ENCODE results near the gene CNNM1. TPM values are rescaled to one million over a fixed set of nuclear protein-coding genes. Genes with fewer than 3 reads are reported as not detected.
A peak's percentile ranks its signal among the peaks of the same experiment; 100 is the strongest.

CNNM1 gene
- total and polyA plus RNA-seq, 8 donors, result under 0.01 to 0.87 (median 0.31) TPM; not detected in 1

DNA sequence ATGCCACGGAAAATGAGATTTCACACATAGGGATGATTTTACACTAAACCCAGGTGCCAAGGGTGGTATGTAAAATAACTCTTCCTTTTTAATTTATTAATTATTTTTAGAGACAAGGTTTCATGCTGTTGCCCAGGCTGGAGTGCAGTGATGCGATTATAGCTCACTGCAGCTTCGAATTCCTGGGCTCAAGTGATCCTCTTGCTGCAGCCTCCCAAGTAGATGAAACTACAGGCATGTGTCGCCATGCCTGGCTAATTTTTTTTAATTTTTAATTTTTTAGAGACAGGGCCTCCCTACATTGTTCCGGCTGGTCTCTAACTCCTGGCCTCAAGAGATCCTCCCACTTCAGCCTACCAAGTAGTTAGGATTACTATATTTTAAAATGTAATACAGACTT is 2.3 kb upstream of the CNNM1 start:
- TF ChIP-seq POLR2AphosphoS5 (IDR thresholded peaks at IDR 0.05) (no peak), EP300 (IDR thresholded peaks at IDR 0.05) (no peak), POLR2A (IDR thresholded peaks at IDR 0.05) (no peak)
- TF ChIP-seq, protein P1, sequence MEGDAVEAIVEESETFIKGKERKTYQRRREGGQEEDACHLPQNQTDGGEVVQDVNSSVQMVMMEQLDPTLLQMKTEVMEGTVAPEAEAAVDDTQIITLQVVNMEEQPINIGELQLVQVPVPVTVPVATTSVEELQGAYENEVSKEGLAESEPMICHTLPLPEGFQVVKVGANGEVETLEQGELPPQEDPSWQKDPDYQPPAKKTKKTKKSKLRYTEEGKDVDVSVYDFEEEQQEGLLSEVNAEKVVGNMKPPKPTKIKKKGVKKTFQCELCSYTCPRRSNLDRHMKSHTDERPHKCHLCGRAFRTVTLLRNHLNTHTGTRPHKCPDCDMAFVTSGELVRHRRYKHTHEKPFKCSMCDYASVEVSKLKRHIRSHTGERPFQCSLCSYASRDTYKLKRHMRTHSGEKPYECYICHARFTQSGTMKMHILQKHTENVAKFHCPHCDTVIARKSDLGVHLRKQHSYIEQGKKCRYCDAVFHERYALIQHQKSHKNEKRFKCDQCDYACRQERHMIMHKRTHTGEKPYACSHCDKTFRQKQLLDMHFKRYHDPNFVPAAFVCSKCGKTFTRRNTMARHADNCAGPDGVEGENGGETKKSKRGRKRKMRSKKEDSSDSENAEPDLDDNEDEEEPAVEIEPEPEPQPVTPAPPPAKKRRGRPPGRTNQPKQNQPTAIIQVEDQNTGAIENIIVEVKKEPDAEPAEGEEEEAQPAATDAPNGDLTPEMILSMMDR (IDR thresholded peaks at IDR 0.05), result no peak

DNA sequence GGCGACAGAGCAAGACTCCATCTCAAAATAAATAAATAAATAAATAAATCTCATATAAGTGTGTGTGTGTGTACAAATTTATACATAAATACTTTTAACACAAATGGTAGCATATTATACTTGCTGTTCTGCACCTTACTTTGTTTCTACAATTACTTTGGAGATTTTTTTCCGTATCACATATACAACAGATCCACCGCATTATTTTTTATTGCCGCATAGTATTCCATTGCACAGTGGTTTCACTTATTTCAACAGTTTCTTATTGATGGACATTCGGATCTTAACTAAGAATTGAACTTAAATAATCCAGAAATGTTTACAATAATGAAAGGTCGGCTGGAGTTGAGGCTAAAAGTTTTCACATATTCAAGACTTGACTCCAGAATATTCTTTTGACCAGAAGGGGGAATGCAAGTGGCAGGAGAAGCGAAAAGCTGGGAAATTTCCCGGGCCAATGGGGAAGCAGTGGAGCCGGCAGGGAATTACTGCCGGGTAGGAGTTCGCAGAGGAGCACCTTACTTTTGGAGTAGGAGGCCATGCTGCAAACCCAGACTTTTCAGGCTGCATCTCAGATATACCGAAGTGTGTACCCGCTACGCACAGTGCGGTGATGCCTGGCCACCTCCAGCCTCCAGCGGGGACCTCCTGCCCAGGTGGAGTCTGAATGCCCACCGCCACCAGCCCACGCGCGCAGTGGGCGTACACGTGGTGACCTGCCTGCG is 415 bp upstream of the CNNM1 start:
- DNase-seq, result no peak
- Histone ChIP-seq H3K36me3 (no peaks in the 10 kb centered on the region), H3K4me3 (peak overlapping the region; percentile 46 to 74 (median 57)), H3K27me3 (peaks cover 11 to 51% (median 36%) of the 10 kb centered on the region in 3 donors), H3K9me3 (no peaks in the 10 kb centered on the region), H3K4me1 (peaks cover 14 to 36% (median 25%) of the 10 kb centered on the region in 4 donors), H3K27ac (peak overlapping the region in 3 of 5 donors; percentile 8 to 50 (median 35))
- intact Hi-C loops (cut with DNase I; ENCODE audit: low total_unique reads), result no loop called here
- TF ChIP-seq EP300 (IDR thresholded peaks at IDR 0.05) (no peak), POLR2AphosphoS5 (IDR thresholded peaks at IDR 0.05) (no peak), POLR2A (IDR thresholded peaks at IDR 0.05) (no peak)
- TF ChIP-seq, protein P1 (IDR thresholded peaks at IDR 0.05), result no peak
- 30 to 35% (median 34%) methylated on average over 21 to 23 of the region's 23 CpGs for WGBS, 5 donors

More for the DNA sequence above, 2.3 kb upstream of the CNNM1 start:
- H3K4me1 ChIP-seq, result peaks cover 14 to 33% (median 25%) of the 10 kb centered on the region in 4 donors
- H3K4me3 ChIP-seq, result no peak overlapping the region
- peaks cover 11 to 47% (median 35%) of the 10 kb centered on the region in 3 donors for H3K27me3 ChIP-seq
- H3K9me3 ChIP-seq, result no peaks in the 10 kb centered on the region
- no peak overlapping the region for H3K27ac ChIP-seq
- DNase-seq, result no peak
- WGBS, 5 donors, result 86 to 92% (median 87%) methylated on average over 5 of the region's 5 CpGs
- no peaks in the 10 kb centered on the region for H3K36me3 ChIP-seq
- intact Hi-C loops (cut with DNase I; ENCODE audit: low total_unique reads), result no loop called here

DNA sequence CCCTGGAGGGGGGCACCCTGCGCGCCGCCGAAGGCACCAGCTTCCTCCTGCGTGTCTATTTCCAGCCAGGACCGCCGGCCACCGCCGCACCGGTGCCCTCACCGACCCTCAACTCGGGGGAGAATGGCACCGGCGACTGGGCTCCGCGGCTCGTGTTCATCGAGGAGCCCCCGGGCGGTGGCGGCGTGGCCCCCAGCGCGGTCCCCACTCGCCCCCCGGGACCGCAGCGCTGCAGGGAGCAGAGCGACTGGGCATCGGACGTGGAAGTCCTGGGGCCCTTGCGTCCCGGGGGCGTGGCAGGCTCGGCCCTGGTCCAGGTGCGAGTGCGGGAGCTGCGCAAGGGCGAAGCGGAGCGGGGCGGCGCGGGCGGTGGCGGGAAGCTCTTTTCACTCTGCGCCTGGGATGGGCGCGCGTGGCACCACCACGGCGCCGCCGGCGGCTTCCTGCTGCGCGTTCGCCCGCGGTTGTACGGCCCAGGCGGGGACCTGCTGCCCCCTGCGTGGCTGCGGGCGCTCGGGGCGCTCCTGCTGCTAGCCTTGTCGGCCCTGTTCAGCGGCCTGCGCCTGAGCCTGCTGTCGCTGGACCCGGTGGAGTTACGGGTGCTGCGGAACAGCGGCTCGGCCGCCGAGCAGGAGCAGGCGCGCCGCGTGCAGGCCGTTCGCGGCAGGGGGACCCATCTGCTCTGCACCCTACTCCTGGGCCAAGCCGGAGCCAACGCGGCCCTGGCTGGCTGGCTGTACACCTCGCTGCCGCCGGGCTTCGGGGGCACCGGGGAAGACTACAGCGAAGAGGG is 594 bp downstream of the CNNM1 start:
- peak overlapping the region in 3 of 5 donors; percentile 8 to 50 (median 35) for H3K27ac ChIP-seq
- peaks cover 11 to 45% (median 36%) of the 10 kb centered on the region in 3 donors for H3K27me3 ChIP-seq
- DNase-seq, result peak in 1 of 2 donors; percentile 59
- no peaks in the 10 kb centered on the region for H3K9me3 ChIP-seq
- intact Hi-C loops (cut with DNase I; ENCODE audit: low total_unique reads), result no loop called here
- WGBS, 5 donors, result 1 to 20% (median 3%) methylated on average over 1 to 94 of the region's 94 CpGs
- H3K4me3 ChIP-seq, result peak overlapping the region; percentile 46 to 74 (median 57)
- H3K36me3 ChIP-seq, result no peaks in the 10 kb centered on the region
- TF ChIP-seq POLR2A (IDR thresholded peaks at IDR 0.05) (no peak), POLR2AphosphoS5 (IDR thresholded peaks at IDR 0.05) (no peak), EP300 (IDR thresholded peaks at IDR 0.05) (no peak)
- TF ChIP-seq, protein P1 (IDR thresholded peaks at IDR 0.05), result no peak
- H3K4me1 ChIP-seq, result peaks cover 14 to 36% (median 25%) of the 10 kb centered on the region in 4 donors

DNA sequence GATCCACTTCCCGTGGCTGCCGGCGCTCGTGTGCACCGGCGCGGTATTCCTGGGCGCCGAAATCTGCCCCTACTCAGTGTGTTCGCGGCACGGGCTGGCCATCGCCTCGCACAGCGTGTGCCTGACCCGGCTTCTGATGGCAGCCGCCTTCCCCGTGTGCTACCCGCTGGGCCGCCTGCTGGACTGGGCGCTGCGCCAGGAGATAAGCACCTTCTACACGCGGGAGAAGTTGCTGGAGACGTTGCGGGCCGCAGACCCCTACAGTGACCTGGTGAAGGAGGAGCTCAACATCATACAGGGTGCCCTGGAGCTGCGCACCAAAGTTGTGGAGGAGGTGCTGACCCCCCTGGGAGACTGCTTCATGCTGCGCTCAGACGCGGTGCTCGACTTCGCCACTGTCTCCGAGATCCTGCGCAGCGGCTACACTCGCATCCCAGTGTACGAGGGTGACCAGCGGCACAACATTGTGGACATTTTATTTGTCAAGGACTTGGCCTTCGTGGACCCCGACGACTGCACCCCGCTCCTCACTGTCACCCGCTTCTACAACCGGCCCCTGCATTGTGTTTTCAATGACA is 1.3 kb downstream of the CNNM1 start:
- Histone ChIP-seq H3K36me3 (no peaks in the 10 kb centered on the region), H3K4me3 (peak overlapping the region; percentile 46 to 74 (median 57)), H3K27me3 (peaks cover 11 to 45% (median 36%) of the 10 kb centered on the region in 3 donors), H3K4me1 (peaks cover 14 to 36% (median 25%) of the 10 kb centered on the region in 4 donors), H3K27ac (peak overlapping the region in 2 of 5 donors; percentile 35 to 50), H3K9me3 (no peaks in the 10 kb centered on the region)
- intact Hi-C loops (cut with DNase I; ENCODE audit: low total_unique reads), result no loop called here
- WGBS, 5 donors, result 21 to 71% (median 27%) methylated on average over 9 to 45 of the region's 45 CpGs
- TF ChIP-seq POLR2A (IDR thresholded peaks at IDR 0.05), result no peak
- no peak for TF ChIP-seq POLR2AphosphoS5 (IDR thresholded peaks at IDR 0.05)
- TF ChIP-seq EP300 (IDR thresholded peaks at IDR 0.05), result no peak
- TF ChIP-seq, protein P1 (IDR thresholded peaks at IDR 0.05), result no peak
- DNase-seq, result peak; percentile 48 to 67
